HG02798 (cell line): ENCODE data around the gene HDHD2.

Source experiments
- ATAC-seq: cut with Tn5 transposase; IDR thresholded peaks from one replicate; pipeline ENCODE4 v1.9.1; 2021; ENCODE audit warnings: mild to moderate bottlenecking; ENCODE audit not compliant: unreplicated experiment, poor library complexity

Gene HDHD2

DNA sequence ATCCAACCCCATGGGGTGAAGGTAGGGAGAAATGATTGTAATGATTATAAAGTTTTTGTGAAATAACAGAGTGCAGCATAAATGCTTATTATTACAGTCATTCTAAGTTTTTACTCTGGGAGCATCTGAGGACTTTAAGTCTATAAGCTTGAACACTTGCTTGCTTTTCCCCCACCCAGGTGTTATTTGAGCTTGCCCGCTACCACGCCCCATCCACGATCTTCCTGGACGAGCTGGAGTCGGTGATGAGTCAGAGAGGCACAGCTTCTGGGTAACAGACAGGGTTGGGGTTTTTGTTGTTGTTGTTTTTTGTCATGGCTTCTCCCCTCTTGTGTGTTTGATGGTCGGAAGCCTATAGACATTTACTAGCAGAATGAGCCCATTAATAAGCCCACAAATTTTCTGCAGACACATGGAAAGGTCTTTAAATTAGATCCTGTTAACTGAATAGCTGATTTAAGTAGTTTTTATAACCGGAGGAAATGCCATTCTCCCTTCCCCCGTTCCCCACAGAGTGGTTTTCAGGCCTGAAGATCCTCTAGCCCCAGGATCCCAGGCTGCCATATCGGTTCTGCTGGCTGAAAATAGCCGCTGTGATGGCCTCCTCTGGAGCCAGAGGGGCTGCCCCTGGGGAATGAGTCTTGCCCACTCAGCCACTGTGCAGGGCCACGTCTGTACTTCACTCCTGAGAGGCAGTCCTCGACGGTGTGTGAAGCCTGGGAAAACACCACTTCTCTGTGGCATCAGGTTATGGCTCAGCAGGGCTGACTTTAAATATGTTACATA is 75.0 kb downstream of the HDHD2 start:
- ATAC-seq: no peak

GRCh38 chr18:47067648-47068047 is 82.7 kb downstream of the HDHD2 start:
- no peak for ATAC-seq

DNA sequence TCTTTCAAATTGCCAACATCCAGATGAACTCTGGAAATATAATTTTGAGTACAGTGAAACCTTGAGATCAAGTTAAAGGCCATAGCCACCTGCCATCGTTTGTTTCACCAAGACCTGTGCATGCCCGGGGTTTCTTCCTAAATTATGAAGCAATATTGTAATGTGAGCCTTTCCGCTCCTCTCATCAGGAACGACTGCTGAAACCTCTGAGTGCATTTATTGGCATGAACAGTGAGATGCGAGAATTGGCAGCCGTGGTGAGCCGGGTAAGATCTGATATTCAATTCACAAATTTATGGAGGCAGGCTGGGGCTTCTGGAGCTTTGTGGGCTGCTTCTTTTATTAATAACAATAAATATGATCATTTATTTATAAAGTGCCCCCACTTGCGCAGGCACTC is 87.2 kb downstream of the HDHD2 start:
- no peak for ATAC-seq

- ATAC-seq: no peak
These were observed 87.8 kb downstream of the HDHD2 start for GRCh38 chr18:47062471-47062870.
